ENCODE measurements around the gene UTY.
"Not testable (repeated sequence)": the region's sequence is repeated elsewhere in the genome, so short reads cannot be mapped to it uniquely, and the experiment has no call there.

The UTY gene

GRCh38 chrY:13296176-13296890 lies 183.5 kb downstream of the UTY start:
- DNase-seq (ENCODE audit: low read depth) = no peak

GRCh38 chrY:13295026-13295425 lies 184.8 kb downstream of the UTY start:
- no peak for DNase-seq (ENCODE audit: low read depth)

DNA sequence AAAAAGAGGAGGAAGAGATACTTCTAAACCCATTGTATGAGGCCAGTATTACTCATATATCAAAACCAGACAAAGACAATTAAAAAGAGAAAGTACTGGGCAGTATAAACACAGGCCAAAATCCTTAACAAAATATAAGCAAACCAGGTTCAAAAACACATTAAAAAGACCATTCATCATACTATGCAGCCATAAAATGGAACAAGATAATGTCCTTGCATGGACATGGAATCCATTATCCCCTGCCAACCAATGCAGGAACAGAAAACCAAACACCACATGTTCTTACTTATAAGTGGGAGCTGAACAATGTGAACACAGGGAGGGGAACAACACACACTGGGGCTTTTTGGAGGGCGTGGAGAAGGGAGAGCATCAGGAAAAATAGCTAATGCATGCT lies 188.6 kb downstream of the UTY start:
- no peak for DNase-seq (ENCODE audit: low read depth)

GRCh38 chrY:13282151-13283054 lies 197.4 kb downstream of the UTY start:
- DNase-seq (ENCODE audit: low read depth) = not testable (repeated sequence)

- no peak for DNase-seq (ENCODE audit: low read depth)
Observed at GRCh38 chrY:13279561-13279960, 200.3 kb downstream of the UTY start.

- no peak for DNase-seq (ENCODE audit: low read depth)
Observed at GRCh38 chrY:13271706-13272105, 208.1 kb downstream of the UTY start.

DNA sequence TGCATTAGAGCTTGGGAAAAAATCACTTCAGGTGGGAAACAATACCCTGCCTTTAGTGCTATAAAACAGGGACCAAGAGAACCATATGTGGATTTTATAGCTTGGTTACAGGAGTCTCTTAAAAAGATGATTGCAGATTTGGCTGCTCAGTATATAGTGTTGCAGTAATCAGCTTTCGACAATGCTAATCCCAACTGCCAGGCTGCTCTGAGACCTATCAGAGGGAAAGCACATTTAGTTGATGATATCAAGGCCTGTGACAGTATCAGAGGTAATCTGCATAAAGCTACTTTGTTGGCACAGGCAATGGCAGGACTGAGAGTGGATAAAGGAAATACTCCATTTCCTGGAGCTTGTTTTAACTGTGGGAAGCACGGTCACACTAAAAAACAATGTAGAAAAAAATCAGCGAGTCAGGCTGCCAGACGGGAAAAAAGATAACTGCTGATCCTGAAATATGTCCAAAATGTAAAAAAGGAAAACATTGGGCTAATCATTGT lies 225.8 kb downstream of the UTY start:
- DNase-seq (ENCODE audit: low read depth) = not testable (repeated sequence)

DNA sequence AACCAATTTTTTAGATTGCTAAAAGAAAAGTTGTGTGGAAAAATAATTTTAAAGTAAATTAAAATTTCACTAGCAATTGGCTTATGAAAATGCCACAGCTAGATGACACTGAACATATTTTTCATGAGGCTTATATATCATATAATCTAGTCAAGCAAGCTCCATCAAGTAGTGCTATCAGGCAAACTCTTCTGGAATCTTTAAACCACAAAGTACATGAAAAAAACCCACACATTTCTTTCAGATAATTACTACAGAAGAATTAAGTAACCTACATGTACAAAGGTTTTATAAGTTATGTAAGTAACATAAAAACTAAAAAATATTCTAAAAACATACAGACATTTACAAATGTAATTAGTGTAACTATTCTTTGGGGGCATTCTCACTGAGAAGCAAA lies 229.4 kb downstream of the UTY start:
- no peak for DNase-seq (ENCODE audit: low read depth)

- DNase-seq (ENCODE audit: low read depth) = no peak
Observed at GRCh38 chrY:13243716-13244115, 236.1 kb downstream of the UTY start.

DNA sequence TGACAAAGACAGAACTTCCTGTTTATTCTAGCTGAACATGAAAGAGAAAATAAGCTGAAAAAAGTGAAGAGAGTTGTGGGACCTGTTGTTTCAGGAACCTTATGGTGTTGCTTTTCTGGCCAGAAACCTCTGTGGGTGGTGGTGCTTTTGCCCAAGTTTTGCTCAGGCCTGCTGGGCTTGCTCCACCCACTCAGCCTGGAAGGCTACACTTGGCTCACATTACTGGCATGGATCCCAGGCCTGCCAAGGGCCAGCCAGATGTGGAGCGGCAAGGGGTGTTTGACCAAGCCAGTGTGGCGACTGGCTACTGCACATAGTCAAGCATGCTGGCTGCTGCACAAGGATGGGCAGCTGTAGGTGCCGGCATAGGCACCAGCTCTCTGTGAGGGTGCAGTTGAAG lies 245.9 kb downstream of the UTY start:
- DNase-seq (ENCODE audit: low read depth) = no peak

GRCh38 chrY:13233118-13233517 lies 246.7 kb downstream of the UTY start:
- DNase-seq (ENCODE audit: low read depth) = no peak

GRCh38 chrY:13227354-13227953 lies 252.4 kb downstream of the UTY start:
- DNase-seq (ENCODE audit: low read depth) = no peak

DNA sequence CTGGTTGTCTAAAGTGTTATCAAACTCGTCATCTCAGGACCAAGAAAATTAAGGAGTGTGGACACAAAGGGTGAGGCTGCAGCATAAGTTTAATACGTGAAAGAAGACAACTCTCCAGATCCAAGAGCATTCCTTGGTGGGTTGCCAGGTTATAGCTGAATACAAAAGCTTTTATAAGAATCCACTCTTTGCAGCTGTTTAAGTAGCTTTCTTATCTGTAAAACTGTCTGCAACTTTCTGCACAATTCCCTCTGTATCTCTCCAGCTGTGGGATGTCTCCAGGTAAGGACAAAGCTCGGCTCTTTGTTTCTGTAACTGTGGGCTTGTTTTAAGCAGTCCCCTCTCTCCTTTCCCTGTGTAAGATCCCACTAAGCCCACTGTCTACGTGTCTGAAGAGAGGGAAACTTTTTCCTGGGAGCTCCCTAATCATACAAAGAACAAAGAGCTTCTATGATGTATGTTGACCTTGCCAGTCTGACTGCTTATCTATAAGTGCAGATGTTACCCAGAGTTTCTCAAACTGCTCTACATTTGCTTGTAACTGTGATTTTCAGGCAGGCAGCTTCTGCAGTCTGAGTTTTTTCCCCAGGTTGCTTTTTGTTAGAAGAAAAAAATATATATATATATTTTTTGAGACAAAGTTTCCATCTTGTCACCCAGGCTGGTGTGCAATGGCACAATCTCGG lies 268.7 kb downstream of the UTY start:
- no peak for DNase-seq (ENCODE audit: low read depth)

DNA sequence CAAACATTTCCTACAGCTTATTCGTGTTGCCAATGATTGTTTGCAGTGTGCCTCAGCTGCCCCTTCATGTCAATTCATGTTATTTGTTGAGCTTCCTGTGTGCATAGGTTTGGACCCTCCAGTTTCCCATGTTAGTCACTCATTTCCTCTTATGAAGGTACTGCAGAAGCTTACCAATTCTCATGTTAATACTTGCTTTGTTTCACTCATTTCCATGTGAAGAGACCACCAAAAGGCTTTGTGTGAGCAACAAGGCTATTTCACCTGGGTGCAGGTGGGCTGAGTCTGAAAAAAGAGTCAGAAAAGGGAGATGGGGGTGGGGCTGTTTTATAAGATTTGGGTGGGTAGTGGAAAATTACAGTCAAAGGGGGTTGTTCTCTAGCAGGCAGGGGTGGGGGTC lies 274.6 kb downstream of the UTY start:
- no peak for DNase-seq (ENCODE audit: low read depth)

Measured in GM04503 (cell line).